H1 (cell line): ENCODE data around the gene GPLD1. TPM values are rescaled to one million over a fixed set of nuclear protein-coding genes. Genes with fewer than 3 reads are reported as not detected.

ENCODE experiments used
- POLR2AphosphoS5 ChIP-seq: IDR thresholded peaks from 2 replicates; pipeline ENCODE4 v1.6.1; 2011; ENCODE audit warnings: low read depth, low read length
- polyA plus RNA-seq, 7 experiments: library from polyadenylated mRNA; depleted of rRNA in 3 of 7; stranded (reverse) in 5 of 7; unstranded in 2 of 7; fragments of >200 nt in 5 of 7; fragments of 200-250 nt in 2 of 7; gene quantifications; 1 replicate in 5 of 7; 2 replicates in 1 of 7; 4 replicates in 1 of 7; pipeline versions ENCODE4 v1.2.1 to v1.2.3, GENCODE V29; 2011 to 2013; ENCODE audit warnings: missing spikeins in 2 of 7, mixed read lengths in 2 of 7
- total RNA-seq: library from RNA; stranded (reverse); fragmentation: NEBNext Ultra II Directional; extraction: Animal tissue kit (Norgen Biotek cat#: 25700); gene quantifications from 2 replicates; pipeline ENCODE4 v1.2.1, GENCODE V29; 2021
- TF ChIP-seq, protein P1 (sequence below): IDR thresholded peaks from 2 replicates; pipeline ENCODE4 v1.6.1; 2011; ENCODE audit warnings: low read length, improper control_type of control experiment

The GPLD1 gene
- total and polyA plus RNA-seq, 2 of the 8 experiments (the other 6 are each of a cell fraction or from before 2014, with no cell fraction given) = 3.7 to 5.3 TPM

- TF ChIP-seq, protein P1, sequence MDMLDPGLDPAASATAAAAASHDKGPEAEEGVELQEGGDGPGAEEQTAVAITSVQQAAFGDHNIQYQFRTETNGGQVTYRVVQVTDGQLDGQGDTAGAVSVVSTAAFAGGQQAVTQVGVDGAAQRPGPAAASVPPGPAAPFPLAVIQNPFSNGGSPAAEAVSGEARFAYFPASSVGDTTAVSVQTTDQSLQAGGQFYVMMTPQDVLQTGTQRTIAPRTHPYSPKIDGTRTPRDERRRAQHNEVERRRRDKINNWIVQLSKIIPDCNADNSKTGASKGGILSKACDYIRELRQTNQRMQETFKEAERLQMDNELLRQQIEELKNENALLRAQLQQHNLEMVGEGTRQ = no peak
- TF ChIP-seq POLR2AphosphoS5 = no peak
Measured at GRCh38 chr6:24394061-24394779, 95.2 kb downstream of the GPLD1 start (continued).
